ENCODE measurements around the gene CLDN3.
"Not testable (repeated sequence)": the region's sequence is repeated elsewhere in the genome, so short reads cannot be mapped to it uniquely, and the experiment has no call there.

Gene CLDN3

GRCh38 chr7:73721377-73721817 is 48.7 kb downstream of the CLDN3 start:
- TF ChIP-seq CTCF (IDR thresholded peaks at IDR 0.05; ENCODE audit: low read depth, low read length), result no peak
- no peak for DNase-seq (ENCODE audit: extremely low read depth, low read depth)

- DNase-seq (ENCODE audit: extremely low read depth, low read depth), result not testable (repeated sequence)
These were observed 49.6 kb downstream of the CLDN3 start for GRCh38 chr7:73720443-73720842.

GRCh38 chr7:73719806-73720169 is 50.3 kb downstream of the CLDN3 start:
- no peak for DNase-seq (ENCODE audit: extremely low read depth, low read depth)
- no peak for TF ChIP-seq CTCF (IDR thresholded peaks at IDR 0.05; ENCODE audit: low read depth, low read length)

All from AG09319 (cell line).